ENCODE data around the gene EFNA4. TPM values are rescaled to one million over a fixed set of nuclear protein-coding genes. Genes with fewer than 3 reads are reported as not detected.

Gene EFNA4
- total and polyA plus RNA-seq, 9 of the 15 experiments (the other 6 are each of a cell fraction or from before 2014, with no cell fraction given), result 0.68 to 7.4 (median 6.1) TPM

- TF ChIP-seq ID3 (CRISPR knock-in tag; IDR thresholded peaks at IDR 0.05) (no peak), ID3 (tag; IDR thresholded peaks at IDR 0.05) (peak; percentile 86; the same call in 1 of the 2 replicates), ZFPM2 (CRISPR knock-in tag; IDR thresholded peaks at IDR 0.05) (no peak), TCF3 (CRISPR knock-in tag; IDR thresholded peaks at IDR 0.05) (no peak), TSC22D4 (tag; IDR thresholded peaks at IDR 0.05) (no peak), L3MBTL2 (IDR thresholded peaks at IDR 0.05) (peak; percentile 89), ELF1 (tag; IDR thresholded peaks at IDR 0.05) (peak; percentile 62; the same call in 1 of the 2 replicates), BDP1 (IDR thresholded peaks at IDR 0.05; ENCODE audit: insufficient read depth, insufficient read length) (no peak), RHOXF2B (CRISPR knock-in tag; conservative IDR thresholded peaks at IDR 0.05) (no peak), POU5F1 (IDR thresholded peaks at IDR 0.05; ENCODE audit: borderline replicate concordance, low read depth, low read length, partially characterized antibody) (no peak), MCM3 (IDR thresholded peaks at IDR 0.05) (no peak), POLR2B (IDR thresholded peaks at IDR 0.05; ENCODE audit: low read depth, partially characterized antibody) (no peak), ZNF75A (CRISPR knock-in tag; IDR thresholded peaks at IDR 0.05) (no peak), TCF7 (IDR thresholded peaks at IDR 0.05; ENCODE audit: borderline replicate concordance) (peak; percentile 31; the same call in 1 of the 2 replicates), RUNX1 (IDR thresholded peaks at IDR 0.05; ENCODE audit: low read depth) (no peak)
- TF ChIP-seq, protein P1, sequence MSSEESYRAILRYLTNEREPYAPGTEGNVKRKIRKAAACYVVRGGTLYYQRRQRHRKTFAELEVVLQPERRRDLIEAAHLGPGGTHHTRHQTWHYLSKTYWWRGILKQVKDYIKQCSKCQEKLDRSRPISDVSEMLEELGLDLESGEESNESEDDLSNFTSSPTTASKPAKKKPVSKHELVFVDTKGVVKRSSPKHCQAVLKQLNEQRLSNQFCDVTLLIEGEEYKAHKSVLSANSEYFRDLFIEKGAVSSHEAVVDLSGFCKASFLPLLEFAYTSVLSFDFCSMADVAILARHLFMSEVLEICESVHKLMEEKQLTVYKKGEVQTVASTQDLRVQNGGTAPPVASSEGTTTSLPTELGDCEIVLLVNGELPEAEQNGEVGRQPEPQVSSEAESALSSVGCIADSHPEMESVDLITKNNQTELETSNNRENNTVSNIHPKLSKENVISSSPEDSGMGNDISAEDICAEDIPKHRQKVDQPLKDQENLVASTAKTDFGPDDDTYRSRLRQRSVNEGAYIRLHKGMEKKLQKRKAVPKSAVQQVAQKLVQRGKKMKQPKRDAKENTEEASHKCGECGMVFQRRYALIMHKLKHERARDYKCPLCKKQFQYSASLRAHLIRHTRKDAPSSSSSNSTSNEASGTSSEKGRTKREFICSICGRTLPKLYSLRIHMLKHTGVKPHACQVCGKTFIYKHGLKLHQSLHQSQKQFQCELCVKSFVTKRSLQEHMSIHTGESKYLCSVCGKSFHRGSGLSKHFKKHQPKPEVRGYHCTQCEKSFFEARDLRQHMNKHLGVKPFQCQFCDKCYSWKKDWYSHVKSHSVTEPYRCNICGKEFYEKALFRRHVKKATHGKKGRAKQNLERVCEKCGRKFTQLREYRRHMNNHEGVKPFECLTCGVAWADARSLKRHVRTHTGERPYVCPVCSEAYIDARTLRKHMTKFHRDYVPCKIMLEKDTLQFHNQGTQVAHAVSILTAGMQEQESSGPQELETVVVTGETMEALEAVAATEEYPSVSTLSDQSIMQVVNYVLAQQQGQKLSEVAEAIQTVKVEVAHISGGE (CRISPR knock-in tag; IDR thresholded peaks at IDR 0.05), result 0 out of 6 replicates have a peak, but pooled peaks of 1 of the 3 experiments have one; percentile 35
- TF ChIP-seq, protein P2, sequence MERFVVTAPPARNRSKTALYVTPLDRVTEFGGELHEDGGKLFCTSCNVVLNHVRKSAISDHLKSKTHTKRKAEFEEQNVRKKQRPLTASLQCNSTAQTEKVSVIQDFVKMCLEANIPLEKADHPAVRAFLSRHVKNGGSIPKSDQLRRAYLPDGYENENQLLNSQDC (CRISPR knock-in tag; IDR thresholded peaks at IDR 0.05), result no peak
- TF ChIP-seq, protein P3, sequence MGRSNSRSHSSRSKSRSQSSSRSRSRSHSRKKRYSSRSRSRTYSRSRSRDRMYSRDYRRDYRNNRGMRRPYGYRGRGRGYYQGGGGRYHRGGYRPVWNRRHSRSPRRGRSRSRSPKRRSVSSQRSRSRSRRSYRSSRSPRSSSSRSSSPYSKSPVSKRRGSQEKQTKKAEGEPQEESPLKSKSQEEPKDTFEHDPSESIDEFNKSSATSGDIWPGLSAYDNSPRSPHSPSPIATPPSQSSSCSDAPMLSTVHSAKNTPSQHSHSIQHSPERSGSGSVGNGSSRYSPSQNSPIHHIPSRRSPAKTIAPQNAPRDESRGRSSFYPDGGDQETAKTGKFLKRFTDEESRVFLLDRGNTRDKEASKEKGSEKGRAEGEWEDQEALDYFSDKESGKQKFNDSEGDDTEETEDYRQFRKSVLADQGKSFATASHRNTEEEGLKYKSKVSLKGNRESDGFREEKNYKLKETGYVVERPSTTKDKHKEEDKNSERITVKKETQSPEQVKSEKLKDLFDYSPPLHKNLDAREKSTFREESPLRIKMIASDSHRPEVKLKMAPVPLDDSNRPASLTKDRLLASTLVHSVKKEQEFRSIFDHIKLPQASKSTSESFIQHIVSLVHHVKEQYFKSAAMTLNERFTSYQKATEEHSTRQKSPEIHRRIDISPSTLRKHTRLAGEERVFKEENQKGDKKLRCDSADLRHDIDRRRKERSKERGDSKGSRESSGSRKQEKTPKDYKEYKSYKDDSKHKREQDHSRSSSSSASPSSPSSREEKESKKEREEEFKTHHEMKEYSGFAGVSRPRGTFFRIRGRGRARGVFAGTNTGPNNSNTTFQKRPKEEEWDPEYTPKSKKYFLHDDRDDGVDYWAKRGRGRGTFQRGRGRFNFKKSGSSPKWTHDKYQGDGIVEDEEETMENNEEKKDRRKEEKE (IDR thresholded peaks at IDR 0.05; ENCODE audit: borderline replicate concordance in 1 of 2, control insufficient read depth in 1 of 2, low read depth in 2 of 2, low read length in 1 of 2), result no peak
- TF ChIP-seq, protein P4, sequence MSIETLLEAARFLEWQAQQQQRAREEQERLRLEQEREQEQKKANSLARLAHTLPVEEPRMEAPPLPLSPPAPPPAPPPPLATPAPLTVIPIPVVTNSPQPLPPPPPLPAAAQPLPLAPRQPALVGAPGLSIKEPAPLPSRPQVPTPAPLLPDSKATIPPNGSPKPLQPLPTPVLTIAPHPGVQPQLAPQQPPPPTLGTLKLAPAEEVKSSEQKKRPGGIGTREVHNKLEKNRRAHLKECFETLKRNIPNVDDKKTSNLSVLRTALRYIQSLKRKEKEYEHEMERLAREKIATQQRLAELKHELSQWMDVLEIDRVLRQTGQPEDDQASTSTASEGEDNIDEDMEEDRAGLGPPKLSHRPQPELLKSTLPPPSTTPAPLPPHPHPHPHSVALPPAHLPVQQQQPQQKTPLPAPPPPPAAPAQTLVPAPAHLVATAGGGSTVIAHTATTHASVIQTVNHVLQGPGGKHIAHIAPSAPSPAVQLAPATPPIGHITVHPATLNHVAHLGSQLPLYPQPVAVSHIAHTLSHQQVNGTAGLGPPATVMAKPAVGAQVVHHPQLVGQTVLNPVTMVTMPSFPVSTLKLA (conservative IDR thresholded peaks at IDR 0.05), result peak; percentile 62 to 82
Measured at GRCh38 chr1:155050560-155051341, 12.8 kb upstream of the EFNA4 start, which contains the start of gene ADAM15 (continued).

Measured in K562 (cell line).